Measurements from ENCODE around the gene TRMT61A.
A peak's percentile ranks its signal among the peaks of the same experiment; 100 is the strongest.
"Not testable (repeated sequence)": the region's sequence is repeated elsewhere in the genome, so short reads cannot be mapped to it uniquely, and the experiment has no call there.

Gene TRMT61A

DNA sequence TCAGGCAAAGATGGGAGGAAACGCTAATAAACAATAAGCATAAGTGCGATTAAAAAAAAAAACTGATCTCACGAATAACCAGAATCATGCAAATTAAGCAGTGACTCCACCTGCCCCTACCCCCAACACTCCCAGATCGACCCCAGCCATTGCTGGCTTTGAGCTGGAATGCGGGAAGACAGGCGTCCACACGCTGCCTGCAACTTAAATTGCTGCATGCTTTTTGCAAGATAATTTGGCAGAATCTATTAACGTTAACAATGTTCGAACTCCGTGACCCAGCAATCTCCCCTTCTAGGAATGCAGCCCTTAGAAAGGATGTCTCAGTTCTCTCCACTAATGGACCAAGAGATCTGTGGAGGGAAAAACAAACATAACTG is 5.4 kb upstream of the TRMT61A start:
- no peak for DNase-seq

DNA sequence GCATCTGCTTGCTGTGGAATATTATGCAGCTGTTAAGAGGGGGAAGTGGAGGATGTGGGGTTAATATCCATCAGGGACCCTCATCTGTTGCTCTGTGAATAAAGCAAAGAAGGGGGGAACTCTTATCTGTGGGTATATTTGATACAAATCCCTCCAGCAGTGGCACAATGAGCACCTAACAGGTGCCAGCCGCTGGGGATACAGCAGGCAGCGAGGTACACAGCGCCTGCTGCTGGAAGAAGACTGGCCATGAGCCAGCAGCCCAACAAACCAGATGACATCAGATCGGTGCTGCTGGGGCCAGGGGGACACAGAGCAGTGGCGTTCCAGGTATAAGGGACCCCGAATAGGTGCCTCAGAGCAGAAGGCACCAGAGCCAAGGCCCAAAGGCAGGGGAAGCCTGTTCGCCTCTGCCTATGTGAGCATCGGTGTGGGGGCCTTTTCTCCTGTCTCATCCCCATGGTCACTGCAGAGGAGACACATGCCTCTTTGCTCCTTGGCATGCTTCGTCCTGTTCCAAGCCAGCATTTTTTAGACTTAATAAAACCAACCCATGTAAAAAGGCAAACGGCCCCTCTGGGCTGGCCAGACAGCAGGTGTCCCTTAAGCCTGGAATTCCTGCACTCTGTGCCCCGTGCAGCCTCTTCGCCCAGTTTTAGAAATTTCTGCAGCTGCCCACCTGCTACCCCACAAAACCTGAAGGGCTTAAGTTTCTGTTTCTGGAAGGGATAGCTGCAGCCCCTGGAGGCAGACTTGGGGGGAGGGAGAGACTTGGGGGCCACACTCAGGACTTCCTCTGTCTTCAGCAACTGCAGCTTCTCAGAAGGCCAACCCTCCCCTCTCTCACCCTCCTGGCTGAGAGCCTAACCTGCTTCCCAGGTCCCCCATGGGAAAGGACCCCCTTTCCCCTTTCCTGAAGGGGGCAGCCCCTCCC is 4.7 kb upstream of the TRMT61A start:
- DNase-seq = no peak

DNA sequence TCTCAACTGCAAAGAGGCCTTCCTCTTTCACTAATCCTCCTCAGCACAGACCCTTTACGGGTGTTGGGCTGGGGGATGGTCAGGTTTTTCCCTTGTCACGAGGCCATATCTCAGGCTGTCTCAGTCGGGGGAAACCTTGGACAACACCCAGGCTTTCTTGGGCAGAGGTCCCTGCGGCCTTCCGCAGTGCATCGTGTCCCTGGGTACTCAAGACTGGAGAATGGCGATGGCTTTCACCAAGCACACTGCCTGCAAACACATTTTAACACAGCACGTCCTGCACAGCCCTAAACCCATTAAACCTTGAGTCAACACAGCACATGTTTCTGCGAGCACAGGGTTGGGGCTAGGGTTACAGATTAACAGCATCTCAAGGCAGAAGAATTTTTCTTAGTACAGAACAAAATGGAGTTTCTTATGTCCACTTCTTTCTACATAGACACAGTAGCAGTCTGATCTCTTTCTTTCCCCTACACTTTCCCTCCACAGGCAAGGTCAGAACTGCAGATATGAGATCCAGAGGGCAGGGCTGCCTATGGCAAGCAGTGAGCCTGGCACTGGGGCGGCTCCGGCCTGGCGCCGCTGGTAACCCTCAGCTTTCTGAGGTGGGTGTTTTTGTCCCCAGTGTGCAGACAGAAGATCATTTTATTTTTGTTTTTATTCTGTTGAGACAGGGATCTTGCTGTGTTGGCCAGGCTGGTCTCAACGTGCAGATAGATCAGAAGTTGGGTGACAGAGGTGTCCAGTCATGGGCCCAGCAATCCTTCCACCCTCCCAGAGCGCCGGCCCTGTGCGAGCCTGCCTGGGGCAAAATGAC is 3.4 kb upstream of the TRMT61A start:
- not testable (repeated sequence) for DNase-seq

DNA sequence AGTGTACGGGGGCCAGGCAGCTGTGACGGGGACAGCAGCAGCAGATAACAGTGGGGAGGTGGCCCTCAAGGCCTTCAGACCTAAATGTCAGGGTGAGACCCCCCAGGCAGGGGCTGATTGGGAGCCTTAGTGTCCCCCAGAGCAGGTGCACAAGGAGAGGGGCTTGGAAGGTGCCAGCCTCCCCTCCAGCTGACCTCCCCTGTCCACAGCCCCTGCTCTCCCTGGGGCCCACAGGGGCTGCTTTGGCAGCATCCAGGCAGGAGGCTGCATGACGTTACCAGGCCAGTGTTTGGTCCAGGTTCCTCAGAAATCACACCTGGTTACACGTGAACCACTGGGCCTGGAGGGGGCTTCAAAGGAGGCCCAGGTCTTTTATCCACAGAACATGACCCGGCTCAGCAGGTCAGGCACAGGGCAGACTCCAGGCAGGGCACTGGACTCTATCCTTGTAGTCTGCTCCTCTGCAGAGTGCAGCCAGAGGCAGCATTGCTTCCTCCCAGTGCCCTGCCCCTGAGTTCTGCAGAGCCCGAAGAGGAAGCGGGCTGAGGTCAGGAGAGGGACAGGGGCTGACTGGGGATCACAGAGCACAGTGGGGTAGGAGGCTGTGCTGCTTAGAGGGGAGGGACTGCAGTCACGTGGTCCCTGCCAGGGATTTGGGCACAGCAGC is 2.6 kb upstream of the TRMT61A start:
- peak; percentile 41 for DNase-seq

DNA sequence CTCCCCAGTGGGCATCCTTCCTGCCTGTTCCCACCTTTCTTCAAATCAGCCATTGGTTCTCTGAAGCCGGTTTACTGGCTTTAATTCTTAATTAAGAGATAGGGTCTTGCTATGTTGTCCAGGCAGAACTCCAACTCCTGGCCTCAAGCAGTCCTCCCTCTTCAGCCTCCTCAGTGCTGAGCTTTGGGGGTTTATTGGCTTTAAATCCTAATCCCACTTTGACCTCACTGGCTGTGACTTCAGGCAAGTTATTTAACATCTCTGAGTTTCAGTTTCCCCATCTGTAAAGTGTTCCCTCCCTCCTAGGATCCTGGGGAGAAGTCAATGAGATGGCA is 2.1 kb upstream of the TRMT61A start:
- no peak for DNase-seq

DNA sequence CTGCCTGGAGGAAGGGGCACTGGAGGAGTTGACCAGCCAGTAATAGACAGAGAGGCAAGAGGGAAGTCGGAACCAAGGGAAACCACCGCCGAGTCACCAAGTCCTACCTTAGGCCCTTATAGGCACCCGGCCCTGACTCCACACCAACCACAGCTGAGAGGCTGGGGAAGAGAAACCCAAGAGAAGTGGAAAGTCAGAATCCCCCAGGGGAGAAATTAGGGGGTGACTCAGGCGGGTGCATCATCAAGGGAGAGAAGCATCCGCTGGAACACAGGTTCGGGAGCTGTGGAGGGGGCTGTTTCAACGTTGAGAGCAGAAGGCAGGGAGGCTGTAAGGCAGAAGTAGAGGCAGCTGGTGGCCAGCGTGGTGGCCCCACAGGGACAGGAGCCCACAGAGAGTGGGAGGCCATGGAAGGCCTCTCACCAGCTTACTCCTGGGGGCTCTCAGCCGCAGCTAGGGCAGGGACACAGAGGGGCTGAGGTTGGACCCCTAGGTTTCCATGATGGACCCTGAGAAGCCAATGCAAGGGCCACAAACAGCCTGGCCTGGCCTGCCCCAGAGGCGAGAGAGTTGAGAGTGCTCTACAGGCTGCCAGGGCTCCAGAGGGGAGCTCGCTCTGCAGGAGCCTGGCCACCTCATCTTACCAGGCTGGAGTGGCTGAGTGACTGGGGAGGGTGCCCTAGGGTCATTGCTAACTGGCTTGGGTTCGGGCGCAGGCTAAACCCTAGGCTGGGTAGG is 1.4 kb upstream of the TRMT61A start:
- DNase-seq = no peak

DNA sequence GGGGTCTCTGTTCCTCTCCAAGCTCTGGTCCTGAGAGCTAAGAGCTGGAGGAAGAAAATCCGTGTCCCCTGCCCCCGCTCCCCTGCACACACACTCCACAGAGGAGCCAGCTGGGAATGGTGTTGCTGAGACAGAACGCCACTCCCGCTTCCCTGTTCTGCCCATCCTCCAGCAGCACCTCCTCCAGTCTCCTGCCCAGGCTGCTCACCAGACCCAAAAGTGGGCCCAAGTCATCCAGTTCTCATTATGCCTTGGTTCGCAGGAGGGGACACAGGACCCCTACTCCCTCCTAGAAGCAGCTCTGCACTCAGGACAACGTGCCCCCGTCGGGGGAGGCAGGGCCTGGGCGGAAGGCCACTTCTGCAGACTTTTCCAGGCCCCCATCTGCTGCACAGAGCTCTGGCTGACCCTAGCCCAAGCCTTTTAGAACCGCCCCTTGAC is 830 bp upstream of the TRMT61A start:
- no peak for DNase-seq

DNA sequence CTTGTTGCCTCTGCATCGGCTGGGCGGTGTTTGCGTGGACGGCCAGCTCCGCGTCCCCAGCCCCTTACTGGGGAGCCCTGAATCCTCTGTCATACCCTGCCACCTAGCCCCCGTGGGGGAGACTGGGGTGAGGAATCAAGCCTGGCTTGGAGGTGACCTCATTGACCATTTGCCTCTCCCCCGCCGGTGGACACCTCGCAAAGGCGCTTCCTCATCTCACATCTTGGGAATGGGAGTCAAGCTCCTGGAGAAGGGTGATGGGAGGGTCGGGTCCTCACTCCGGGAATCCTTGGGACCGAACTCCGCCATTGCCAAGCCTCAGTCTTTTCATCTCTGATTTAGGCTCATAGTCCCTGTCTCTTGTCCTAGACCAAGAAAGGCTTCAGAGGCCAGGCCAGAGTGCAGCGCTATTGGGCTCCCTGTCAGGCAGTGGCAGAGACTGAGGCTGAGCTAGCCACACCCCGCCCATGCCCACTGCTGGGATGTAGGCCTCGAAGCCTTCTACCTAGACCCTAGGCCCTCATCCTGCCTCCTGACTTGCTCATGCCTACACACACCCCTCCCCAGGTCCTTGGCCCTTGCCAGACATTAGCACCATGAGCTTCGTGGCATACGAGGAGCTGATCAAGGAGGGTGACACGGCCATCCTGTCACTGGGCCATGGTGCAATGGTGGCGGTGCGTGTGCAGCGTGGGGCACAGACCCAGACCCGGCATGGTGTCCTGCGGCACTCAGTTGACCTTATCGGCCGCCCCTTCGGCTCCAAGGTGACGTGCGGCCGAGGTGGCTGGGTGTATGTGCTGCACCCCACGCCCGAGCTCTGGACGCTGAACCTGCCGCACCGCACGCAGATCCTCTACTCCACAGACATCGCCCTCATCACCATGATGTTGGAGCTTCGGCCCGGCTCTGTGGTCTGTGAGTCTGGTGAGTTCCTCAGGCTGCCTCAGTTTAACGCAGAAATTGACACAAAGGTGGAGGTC is 678 bp downstream of the TRMT61A start:
- DNase-seq = no peak

DNA sequence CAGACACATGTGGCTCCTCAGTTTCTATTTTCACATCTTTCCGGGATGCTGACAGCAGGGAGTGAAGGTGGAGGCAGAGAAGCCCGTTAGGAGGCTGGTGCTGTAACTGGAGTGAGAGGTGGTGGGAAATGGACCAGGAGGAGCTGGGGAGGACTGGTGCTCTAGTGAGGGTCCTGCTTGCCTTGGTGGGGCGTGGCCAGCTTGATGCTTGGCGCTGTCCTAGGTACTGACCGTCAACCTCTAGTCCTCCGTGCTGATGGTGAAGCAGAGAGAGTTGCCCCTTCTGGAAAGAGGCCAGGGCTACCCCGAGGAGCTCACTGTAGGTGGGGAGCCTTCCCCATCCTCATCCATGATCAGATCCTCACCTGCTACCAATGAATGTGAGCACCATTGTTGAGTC is 1.4 kb downstream of the TRMT61A start:
- peak; percentile 71 for DNase-seq

DNA sequence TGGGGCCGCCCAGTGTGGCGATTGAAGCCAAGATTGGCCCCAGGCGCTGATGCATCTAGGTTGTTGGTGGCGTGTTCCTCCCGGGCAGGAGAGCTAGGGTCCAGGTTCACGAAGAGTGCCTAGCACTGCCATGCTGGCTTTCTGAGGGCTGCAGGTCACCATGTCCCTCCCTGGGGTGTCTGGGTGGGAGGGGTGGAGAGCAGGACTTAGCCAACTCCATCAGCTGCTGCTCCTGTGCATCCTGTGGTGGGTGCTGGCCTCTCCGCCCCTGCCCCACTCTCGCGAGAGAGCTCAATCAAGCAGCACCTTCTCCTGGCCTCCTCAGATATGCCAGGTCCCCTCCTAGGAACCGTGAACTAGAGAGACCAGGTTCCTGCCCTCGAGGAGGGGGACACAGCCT is 1.8 kb downstream of the TRMT61A start:
- DNase-seq = no peak

DNA sequence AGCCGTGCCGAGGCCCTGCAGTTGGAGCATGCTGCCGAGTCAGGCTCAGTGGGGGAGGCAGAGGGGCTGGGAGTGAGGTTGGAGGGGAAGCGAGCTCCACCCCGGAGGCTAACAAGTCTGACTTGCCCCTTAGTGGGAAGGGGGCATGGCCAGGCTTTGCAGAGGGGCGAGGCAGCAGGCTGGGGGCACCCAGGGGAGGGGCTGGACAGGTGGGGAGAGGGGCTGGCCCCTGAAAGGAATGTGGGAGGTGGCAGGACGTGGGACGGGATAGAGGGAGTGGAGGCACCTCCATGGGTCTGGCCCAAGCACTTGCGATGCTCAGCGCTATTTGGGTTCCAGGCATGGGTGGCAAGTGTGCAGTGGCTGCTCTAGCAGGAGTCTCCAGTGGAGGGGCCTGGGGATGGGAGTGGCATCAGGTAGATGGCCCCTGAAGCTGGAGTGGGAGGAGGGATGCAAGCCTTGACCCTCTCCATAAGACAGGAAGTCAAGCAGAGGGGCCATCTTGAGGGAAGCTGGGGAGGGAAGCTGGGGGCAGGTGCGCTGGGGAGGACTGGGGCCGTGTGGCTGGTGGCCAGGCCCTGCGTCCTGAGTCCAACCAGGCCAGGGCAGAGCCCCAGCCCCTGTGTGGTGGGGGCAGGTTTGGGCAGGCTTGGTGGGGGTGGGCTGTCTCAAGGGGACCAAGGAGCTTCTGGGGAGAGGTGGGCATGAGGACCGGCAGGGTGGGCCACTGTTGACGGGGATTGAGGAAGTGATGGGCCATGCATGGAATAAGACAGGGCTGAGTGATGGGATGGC is 2.6 kb downstream of the TRMT61A start:
- DNase-seq = no peak

DNA sequence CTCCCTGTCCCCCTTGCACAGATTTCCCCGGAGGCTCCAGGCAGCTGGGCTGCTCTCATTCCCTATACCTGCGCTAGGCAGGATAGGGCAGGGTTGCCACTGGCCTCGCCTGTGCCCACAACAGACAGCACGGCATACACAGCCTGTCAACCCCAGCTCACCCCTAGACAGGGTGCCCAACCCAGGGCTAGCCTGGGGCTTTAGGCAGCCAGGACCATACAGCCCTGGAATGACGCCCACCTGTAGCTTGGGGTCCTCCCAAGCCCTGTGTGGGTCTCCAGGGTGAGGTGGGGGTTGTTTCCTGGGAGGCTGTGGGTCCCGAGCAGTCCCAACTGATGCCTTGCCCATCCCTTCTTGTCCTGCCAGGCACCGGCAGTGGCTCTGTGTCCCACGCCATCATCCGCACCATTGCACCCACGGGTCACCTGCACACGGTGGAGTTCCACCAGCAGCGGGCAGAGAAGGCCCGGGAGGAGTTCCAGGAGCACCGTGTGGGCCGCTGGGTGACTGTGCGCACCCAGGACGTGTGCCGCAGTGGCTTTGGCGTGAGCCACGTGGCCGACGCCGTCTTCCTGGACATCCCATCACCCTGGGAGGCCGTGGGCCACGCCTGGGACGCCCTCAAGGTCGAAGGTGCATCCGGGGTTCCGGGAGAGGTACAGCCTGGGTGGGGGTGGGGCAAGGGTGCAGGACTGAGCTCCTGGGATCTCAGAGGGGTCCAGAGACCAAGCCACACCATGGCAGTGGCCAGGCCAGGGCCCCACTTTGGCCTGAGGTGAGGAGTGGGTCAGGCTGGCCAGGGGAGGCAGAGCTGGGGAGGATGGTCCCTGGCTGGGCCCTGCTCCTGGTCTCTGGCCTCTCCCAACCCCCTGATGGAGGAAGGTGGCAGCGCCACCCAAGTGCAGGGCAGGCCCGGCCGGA is 3.5 kb downstream of the TRMT61A start:
- DNase-seq = no peak

DNA sequence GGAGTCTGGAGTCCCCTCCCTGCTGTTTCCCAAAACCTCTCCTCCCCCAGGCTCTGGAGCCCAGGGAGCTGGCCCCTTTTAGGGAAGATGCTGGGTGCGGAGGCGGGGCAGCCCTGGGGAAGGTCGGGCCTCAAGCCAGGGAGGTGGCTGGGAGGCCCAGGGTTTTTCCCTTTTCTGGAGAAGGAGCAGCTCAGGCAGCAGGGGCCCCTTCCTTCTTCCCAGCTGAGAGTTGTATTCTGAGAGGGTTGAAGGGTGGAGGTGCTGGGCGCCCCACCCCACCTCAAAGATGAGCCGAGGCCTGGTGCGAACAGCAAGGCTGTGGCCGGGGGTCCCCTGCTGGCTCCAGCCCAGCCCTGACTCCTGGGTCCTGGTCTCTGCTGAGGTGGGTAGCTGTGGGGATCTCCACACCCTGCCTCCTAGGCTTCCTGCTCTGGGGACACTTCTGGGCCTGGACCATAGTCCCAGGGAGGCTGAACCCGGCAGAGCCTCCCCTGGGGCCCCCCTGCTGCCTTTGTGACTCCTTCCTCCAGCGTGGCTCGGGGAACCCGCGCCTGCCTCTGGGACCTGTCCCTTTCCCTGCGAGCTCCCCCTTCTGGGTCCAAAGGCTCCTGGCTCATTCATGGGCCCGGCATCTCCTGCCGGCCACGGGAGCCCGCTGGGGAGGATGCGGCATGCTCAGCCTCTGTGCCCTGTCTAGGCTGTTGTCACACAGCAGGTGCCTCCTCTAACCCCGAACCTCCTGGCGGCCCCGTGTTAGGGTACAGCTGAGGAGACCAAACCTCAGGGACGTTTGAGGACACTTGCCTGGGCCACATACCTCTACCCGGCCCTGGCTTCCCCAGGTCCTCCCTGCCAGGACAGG is 4.4 kb downstream of the TRMT61A start:
- no peak for DNase-seq

DNA sequence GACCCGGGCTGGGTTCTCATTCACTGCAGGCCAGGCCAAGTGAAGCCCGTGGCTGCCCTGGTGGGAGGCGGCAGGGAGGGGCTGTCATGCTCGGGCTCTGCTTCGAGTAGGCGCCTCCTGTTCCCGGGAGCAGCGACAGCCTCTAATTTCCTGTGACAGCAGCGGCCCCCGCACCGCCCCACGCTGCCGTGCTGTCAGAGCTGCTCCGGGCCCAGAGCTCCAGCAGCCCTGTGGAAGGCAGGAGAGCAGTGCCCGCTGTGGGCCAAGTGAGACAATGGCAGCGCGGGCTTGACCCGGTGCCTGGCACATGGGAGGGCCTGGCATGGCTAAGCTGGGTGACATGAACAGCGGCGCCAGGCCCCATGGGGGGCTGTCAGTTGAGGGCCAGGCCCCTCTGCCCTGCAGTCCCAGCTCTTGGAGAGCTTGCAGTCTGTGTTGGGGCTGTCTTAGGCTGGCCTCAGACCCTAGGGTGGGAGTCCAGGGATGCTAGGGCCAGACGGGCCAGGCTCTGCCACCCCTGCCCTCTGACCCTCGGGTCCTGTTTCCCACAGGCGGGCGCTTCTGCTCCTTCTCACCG is 5.1 kb downstream of the TRMT61A start:
- DNase-seq = no peak

DNA sequence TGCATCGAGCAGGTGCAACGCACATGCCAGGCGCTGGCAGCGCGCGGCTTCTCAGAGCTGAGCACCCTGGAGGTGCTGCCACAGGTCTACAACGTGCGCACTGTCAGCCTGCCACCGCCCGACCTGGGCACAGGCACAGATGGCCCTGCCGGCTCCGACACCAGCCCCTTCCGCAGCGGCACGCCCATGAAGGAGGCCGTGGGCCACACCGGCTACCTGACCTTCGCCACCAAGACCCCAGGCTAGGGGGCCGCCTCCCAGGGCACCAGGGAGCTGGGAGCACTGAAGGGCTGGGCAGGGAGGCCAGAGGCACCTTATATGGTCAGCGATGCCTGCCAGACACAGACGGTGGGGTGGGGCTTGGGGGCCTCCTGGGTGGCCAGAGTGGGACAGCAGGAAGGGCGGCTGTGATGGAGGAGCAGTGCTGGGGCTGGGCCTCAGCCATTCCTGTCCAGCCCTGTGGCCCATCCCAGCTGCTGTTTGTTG is 5.6 kb downstream of the TRMT61A start:
- no peak for DNase-seq

DNA sequence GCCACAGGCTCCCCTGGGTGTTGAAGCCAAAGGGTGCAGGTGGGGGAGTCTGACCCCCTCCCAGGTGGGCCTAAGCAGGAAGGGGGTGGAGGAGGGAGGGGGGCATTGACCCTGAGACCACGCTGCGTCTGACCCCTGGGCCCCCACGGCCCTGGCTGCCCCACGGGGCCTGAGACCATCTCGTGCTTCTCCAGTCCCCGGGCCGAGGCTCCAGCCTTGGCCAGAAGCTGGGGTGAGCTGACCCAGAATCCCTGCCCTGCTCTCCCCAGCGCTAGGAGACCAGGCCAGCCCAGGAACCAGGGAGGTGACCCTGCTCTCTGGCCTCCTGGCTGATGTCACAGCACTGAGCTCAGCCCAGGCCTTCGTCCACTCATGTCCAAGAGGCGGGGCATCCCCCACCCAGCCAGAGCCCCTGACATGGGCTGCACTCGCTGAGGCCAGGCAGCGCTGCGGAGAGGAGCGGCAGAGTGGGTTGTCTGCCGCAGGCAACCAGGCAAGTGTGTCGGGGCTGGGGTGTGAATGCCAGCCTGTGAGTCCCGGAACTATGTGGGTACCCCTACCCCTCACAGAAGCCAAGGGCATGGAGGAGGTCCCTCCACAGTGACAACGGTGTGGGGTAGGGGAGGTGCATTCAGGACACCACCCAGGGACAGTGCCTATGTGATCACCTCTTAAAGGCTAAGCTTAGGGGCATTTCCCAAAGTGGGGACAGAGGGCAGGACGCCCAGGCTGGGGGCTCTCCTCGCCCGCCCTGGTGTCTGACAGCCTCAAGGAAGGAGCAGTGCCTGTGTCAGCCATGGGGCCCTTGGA is 6.3 kb downstream of the TRMT61A start:
- DNase-seq = no peak
